Activated T-helper 17 cell treated with anti-CD3 and anti-CD28 coated beads, Interleukin-2, amount 50 U/mL, for 72 hours (primary cell): Measurements from ENCODE around the gene ANKMY1. TPM values are rescaled to one million over a fixed set of nuclear protein-coding genes. Genes with fewer than 3 reads are reported as not detected.

ENCODE experiments used
- ATAC-seq: fragments of 150-1000 bp; cut with Tn5 transposase; replicated peaks from 2 replicates; pipeline ENCODE4 v1.10.0; 2021; ENCODE audit warnings: mild to moderate bottlenecking, moderate library complexity
- H3K27ac Mint-ChIP-seq: one replicate; pipeline ENCODE4 v1.8.0; 2022; ENCODE audit warnings: mixed read lengths
- H3K27me3 Mint-ChIP-seq: one replicate; pipeline ENCODE4 v1.8.0; 2022; ENCODE audit warnings: mixed read lengths
- H3K36me3 Mint-ChIP-seq: one replicate; pipeline ENCODE4 v1.8.0; 2022; ENCODE audit warnings: low read depth, mild to moderate bottlenecking, mixed read lengths
- H3K4me1 Mint-ChIP-seq: one replicate; pipeline ENCODE4 v1.8.0; 2022; ENCODE audit warnings: mixed read lengths
- H3K4me3 Mint-ChIP-seq: one replicate; pipeline ENCODE4 v1.8.0; 2022; ENCODE audit warnings: mild to moderate bottlenecking, mixed read lengths
- H3K9me3 Mint-ChIP-seq: one replicate; pipeline ENCODE4 v1.8.0; 2022; ENCODE audit warnings: mixed read lengths
- total RNA-seq, 2 donors: library from RNA; stranded (reverse); gene quantifications; one replicate each; pipeline ENCODE4 v1.2.3, GENCODE V29; 2022

ANKMY1 gene
- total RNA-seq, 2 donors from 2014 or later, result 14.5 to 28.8 TPM

DNA sequence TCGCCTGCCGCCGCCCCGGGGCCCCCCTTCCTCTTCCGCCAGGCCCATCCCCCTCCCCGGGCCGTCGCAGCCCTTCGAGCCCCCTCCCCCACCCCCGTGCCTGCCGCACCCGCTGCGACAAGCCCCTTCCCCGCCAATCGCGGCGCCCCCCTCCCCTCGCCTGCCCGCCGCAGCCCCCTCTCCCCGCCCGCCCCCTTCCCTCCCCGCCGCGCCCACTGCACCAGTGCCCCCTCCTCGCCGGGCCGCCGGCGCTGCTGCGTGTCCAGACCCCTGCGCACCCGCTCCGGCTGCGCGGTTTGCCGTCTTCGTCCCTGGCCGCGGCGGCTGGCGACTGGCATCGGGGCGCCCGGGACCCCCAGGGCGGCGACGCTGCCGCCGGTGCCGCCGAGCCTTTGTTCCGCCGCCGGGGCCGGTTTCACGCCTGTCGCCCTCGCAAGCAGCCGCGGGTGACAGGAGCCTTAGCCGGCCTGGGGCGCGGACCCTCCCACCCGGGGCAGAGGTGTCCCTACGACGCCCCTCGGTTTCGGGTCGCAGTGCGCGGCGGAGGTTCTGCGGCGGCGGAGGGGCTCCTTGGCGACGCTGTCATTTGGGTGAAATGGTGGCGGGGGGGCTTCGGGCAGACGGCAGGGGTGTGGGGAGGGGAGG lies 104.2 kb downstream of the ANKMY1 start:
- Mint-ChIP-seq H3K27me3 (peaks cover 20% of the 10 kb centered on the region), H3K27ac (no peak overlapping the region), H3K4me1 (peaks cover 4% of the 10 kb centered on the region), H3K4me3 (peak overlapping the region; percentile 32), H3K36me3 (peaks cover 4% of the 10 kb centered on the region), H3K9me3 (no peaks in the 10 kb centered on the region)
- no peak for ATAC-seq

DNA sequence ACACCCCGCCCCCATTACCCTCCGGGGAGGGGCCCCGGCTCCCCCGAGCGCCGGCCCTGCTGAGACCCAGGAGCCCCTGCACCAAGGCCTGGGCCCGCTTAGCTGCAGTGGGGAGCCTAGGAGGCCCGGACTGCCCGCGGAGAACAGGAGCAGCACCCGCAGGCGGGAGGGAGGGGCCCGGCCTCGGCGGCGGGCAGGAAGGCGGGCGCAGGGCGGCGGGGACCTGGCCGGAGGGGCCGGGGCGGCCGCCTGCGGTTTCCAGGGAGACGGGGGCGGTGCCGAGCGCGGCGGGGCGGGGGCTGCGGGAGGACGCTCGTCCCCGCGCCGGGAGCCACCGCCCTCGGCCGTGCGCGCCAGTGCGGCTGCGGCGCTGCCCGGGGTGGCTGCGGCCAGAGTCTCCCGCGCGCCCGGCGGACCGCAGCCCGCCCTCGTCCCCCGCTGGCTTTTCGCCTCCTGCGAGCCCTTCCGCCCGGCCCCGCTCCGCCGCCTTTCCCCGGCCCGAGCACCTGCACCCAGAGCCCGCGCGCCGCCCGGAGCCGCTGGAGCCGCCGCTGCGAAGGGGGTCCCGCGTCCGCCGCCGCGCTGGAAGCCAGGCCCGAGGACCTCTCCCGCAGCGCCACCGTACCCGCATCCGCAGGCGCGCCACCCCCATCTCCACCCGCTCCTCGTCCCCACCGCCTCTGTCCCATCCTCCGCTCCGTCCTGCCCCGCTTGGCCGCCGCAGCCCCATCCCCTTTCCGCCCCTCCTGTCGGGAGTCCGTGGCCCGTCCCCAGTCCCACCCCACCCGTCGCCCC lies 105.1 kb downstream of the ANKMY1 start:
- H3K4me1 Mint-ChIP-seq, result peaks cover 4% of the 10 kb centered on the region
- ATAC-seq, result peak; percentile 17
- H3K27ac Mint-ChIP-seq, result no peak overlapping the region
- H3K4me3 Mint-ChIP-seq, result peak overlapping the region; percentile 52
- no peaks in the 10 kb centered on the region for H3K9me3 Mint-ChIP-seq
- H3K36me3 Mint-ChIP-seq, result peaks cover 4% of the 10 kb centered on the region
- peaks cover 20% of the 10 kb centered on the region for H3K27me3 Mint-ChIP-seq

DNA sequence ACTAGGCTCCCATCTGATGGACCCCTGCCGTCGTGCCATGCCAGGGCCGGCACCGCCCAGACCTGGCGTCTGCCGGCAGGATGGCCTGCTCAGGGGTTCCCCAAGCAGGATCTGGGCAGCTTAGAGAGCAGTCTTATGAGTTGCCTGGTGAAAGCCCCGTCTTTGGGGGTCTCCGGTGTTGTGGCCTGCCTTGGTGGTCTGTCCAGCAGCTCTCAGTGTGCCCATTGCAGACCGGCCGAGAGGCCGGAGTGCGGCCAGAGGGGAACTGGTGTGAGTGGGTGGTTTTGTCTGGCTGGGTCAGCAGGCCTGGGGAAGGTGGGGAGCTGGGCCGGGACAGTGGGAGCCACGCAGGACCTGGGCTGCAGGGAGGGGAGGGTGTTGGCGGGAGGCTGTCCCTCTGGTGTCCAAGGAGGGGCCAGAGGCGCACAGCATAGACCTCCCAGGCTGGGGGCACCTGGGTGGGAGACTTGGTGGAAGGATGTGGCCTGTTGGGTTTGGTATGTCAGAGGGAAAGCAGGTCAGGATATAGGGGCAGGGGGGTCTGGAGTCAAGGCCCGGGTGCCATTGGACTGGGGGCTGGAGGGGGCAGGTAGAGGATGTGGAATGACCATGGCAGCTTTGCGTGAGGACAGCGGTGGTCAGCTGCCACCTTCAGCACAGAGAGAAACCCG lies 105.9 kb downstream of the ANKMY1 start:
- H3K27ac Mint-ChIP-seq, result no peak overlapping the region
- H3K4me3 Mint-ChIP-seq, result peak overlapping the region; percentile 52
- H3K27me3 Mint-ChIP-seq, result peaks cover 20% of the 10 kb centered on the region
- H3K4me1 Mint-ChIP-seq, result peaks cover 4% of the 10 kb centered on the region
- peaks cover 4% of the 10 kb centered on the region for H3K36me3 Mint-ChIP-seq
- H3K9me3 Mint-ChIP-seq, result no peaks in the 10 kb centered on the region
- ATAC-seq, result no peak

- Mint-ChIP-seq H3K4me1 (peaks cover 4% of the 10 kb centered on the region), H3K27me3 (peaks cover 20% of the 10 kb centered on the region), H3K9me3 (no peaks in the 10 kb centered on the region), H3K36me3 (peaks cover 4% of the 10 kb centered on the region), H3K4me3 (no peak overlapping the region), H3K27ac (no peak overlapping the region)
- ATAC-seq, result no peak
Measured at GRCh38 chr2:240451108-240451611, 106.6 kb downstream of the ANKMY1 start.

- no peak overlapping the region for H3K27ac Mint-ChIP-seq
- H3K4me3 Mint-ChIP-seq, result no peak overlapping the region
Measured at GRCh38 chr2:240450532-240451107, 107.2 kb downstream of the ANKMY1 start.

GRCh38 chr2:240449764-240450531 lies 107.8 kb downstream of the ANKMY1 start:
- Mint-ChIP-seq H3K9me3 (no peaks in the 10 kb centered on the region), H3K4me1 (peaks cover 4% of the 10 kb centered on the region), H3K4me3 (no peak overlapping the region), H3K36me3 (peaks cover 4% of the 10 kb centered on the region), H3K27ac (no peak overlapping the region), H3K27me3 (peaks cover 19% of the 10 kb centered on the region)
- no peak for ATAC-seq

More at GRCh38 chr2:240450532-240451107, 107.2 kb downstream of the ANKMY1 start:
- no peak for ATAC-seq
- peaks cover 4% of the 10 kb centered on the region for H3K36me3 Mint-ChIP-seq
- no peaks in the 10 kb centered on the region for H3K9me3 Mint-ChIP-seq
- H3K27me3 Mint-ChIP-seq, result peaks cover 20% of the 10 kb centered on the region
- peaks cover 4% of the 10 kb centered on the region for H3K4me1 Mint-ChIP-seq

DNA sequence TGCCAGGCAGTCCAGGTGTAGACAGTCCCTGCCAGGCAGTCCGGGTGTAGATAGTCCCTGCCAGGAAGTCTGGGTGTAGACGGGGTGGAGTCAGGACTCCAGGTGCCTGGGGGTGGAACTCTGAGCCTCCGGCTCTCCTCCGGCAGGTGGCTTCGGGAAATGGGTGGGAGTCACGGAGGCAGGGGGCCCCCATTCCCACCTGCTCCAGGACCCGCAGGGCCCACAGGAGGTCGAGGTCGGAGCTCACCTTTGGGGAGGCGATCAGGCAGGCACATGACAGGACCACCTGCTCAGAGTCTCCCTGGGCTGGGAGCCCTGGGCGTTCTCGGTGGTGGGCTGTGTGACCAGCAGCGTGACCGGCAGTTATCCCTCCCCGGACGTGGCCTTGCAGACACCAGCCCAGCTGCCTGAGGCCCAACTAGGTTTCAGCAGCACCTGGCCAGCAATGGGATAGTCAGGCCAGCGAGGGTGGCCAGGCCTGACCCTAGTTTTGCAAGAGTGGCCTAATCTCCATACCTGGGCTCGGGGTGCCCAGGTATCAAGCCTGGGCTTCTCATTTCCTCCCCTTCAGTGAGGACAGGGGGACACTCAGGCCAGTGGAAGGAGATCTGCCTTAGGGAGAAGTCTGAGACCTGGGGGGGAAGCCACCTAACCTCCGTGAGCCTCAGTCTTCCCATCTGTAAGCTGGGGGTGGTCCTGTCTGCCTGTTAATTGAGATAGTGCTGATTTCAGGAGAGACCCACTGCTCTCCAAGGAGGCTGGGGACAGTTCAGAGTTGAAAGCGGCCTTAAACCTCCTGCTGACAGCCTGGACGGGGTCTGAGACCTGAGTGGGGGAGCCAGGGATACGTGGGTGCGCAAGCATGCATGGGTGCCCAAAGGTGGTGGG lies 109.2 kb downstream of the ANKMY1 start:
- no peak overlapping the region for H3K4me3 Mint-ChIP-seq
- H3K27ac Mint-ChIP-seq, result no peak overlapping the region
- peaks cover 10% of the 10 kb centered on the region for H3K27me3 Mint-ChIP-seq
- no peaks in the 10 kb centered on the region for H3K4me1 Mint-ChIP-seq
- no peaks in the 10 kb centered on the region for H3K36me3 Mint-ChIP-seq
- no peaks in the 10 kb centered on the region for H3K9me3 Mint-ChIP-seq
- no peak for ATAC-seq

DNA sequence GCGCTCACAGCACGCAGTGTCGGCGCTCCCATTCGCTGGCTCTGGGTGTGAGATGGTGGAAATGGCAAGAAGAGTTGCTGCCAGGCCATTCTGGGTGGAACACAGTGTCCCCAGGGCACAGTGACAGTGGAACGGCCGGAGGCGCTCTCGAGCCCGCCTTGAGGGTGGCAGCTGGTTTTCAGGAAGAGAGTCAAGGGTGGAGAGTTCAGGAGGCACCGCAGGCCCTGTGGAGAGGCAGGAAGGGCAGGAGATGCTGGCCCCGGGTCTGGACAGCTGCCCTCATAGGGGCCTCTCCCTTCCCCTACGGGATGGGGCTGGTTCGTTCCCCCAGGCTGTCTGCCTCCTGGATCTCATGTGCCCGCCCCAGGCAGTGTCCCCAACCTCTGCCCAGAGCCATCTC lies 109.9 kb downstream of the ANKMY1 start:
- no peak overlapping the region for H3K4me3 Mint-ChIP-seq
- H3K27me3 Mint-ChIP-seq, result peaks cover 10% of the 10 kb centered on the region
- H3K27ac Mint-ChIP-seq, result no peak overlapping the region
- H3K4me1 Mint-ChIP-seq, result no peaks in the 10 kb centered on the region
- no peaks in the 10 kb centered on the region for H3K9me3 Mint-ChIP-seq
- H3K36me3 Mint-ChIP-seq, result no peaks in the 10 kb centered on the region
- ATAC-seq, result no peak

DNA sequence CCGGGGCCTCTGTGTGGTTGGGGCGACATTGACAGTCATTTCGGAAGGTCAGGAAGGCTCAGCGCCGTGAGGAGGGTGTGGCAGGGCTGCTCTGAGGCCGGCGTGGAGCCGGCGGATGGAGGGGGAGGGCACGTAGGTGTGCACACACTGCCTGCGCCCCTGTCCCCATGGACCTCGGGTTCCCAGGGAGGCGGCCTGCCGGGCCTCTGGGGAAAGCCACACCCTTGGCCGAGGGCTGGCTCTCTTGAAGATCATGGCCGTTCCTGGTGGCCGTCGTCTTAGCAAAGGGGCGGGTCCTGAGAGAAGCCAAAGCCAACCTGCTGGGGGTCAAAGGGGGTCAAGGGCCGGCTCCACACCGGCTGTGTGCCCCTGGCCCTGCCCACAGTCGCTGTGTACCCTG lies 110.5 kb downstream of the ANKMY1 start:
- Mint-ChIP-seq H3K4me1 (no peaks in the 10 kb centered on the region), H3K4me3 (no peak overlapping the region), H3K36me3 (no peaks in the 10 kb centered on the region), H3K27me3 (peaks cover 10% of the 10 kb centered on the region), H3K27ac (no peak overlapping the region), H3K9me3 (no peaks in the 10 kb centered on the region)
- ATAC-seq, result no peak

- H3K36me3 Mint-ChIP-seq, result no peaks in the 10 kb centered on the region
- H3K27ac Mint-ChIP-seq, result no peak overlapping the region
- ATAC-seq, result no peak
- no peaks in the 10 kb centered on the region for H3K9me3 Mint-ChIP-seq
- H3K4me1 Mint-ChIP-seq, result no peaks in the 10 kb centered on the region
- H3K4me3 Mint-ChIP-seq, result no peak overlapping the region
- H3K27me3 Mint-ChIP-seq, result peaks cover 10% of the 10 kb centered on the region
Measured at GRCh38 chr2:240446664-240447175, 111.1 kb downstream of the ANKMY1 start.

- Mint-ChIP-seq H3K27ac (no peak overlapping the region), H3K4me1 (no peaks in the 10 kb centered on the region), H3K36me3 (no peaks in the 10 kb centered on the region), H3K27me3 (peaks cover 10% of the 10 kb centered on the region), H3K9me3 (no peaks in the 10 kb centered on the region), H3K4me3 (no peak overlapping the region)
- ATAC-seq, result no peak
Measured at GRCh38 chr2:240445961-240446663, 111.7 kb downstream of the ANKMY1 start.

DNA sequence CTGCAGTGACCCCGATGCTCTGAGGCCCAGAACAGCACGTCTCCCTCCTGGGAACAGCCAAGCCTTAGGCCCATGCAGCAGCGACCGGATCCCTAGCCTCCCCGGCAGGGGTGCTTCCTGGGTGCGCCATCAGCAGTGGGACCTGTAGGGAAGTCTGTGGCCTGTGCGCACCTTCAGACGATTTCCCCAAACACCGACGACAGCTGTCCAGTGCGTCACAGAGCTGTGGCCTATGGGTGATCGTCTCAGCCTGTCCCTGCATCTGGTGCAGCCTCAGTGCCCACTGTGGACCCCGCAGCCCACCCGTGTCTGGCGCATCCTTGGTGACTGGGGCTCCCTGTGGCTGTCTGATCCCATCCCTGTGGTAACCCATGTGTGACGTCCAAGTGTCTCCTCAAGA lies 113.3 kb downstream of the ANKMY1 start:
- Mint-ChIP-seq H3K36me3 (no peaks in the 10 kb centered on the region), H3K27ac (no peak overlapping the region), H3K9me3 (no peaks in the 10 kb centered on the region), H3K4me1 (no peaks in the 10 kb centered on the region), H3K4me3 (no peak overlapping the region), H3K27me3 (peaks cover under 1% of the 10 kb centered on the region)
- no peak for ATAC-seq
